Adrenal gland (tissue), 12 donors: Measurements from ENCODE around the gene RPS6KA2. TPM values are rescaled to one million over a fixed set of nuclear protein-coding genes. Genes with fewer than 3 reads are reported as not detected.

ENCODE experiments used
- DNase-seq, 7 donors: peaks; one replicate each; pipeline ENCODE4 v3.0.0-alpha.2; 2019 to 2020
- H3K27ac ChIP-seq, 5 donors: fragments of 200-600 bp; sonication (generic) in 4 of 5; 1 replicate in 3 of 5; 2 replicates in 2 of 5; pipeline versions ENCODE4 v1.5.1 to v1.8.0; 2016 to 2020; ENCODE audit warnings: mild to moderate bottlenecking in 1 of 5
- H3K27me3 ChIP-seq: fragments of 200-600 bp; 2 replicates; pipeline ENCODE4 v1.8.0; 2021
- H3K36me3 ChIP-seq, 2 donors: fragments of 200-600 bp; replicated peaks in 1 of 2; 1 replicate in 1 of 2; 2 replicates in 1 of 2; pipeline versions ENCODE4 v1.5.1 to v1.8.0; 2018 to 2022
- H3K4me1 ChIP-seq, 2 donors: fragments of 200-600 bp; replicated peaks in 1 of 2; 1 replicate in 1 of 2; 2 replicates in 1 of 2; pipeline versions ENCODE4 v1.5.1 to v1.8.0; 2018 to 2021
- H3K4me3 ChIP-seq, 4 donors: fragments of 200-600 bp; sonication (generic) in 3 of 4; one replicate each; pipeline ENCODE4 v1.5.1; 2016 to 2018
- H3K9me3 ChIP-seq, 3 donors: fragments of 200-600 bp; sonication (generic) in 1 of 3; replicated peaks in 1 of 3; 1 replicate in 2 of 3; 2 replicates in 1 of 3; pipeline versions ENCODE4 v1.5.1 to v1.8.0; 2016 to 2021
- CTCF ChIP-seq, 6 experiments: fragments of 450-650 bp in 4 of 6; fragments of 200-600 bp in 2 of 6; sonication (generic) in 1 of 6; IDR thresholded peaks; 1 replicate in 5 of 6; 2 replicates in 1 of 6; pipeline versions ENCODE4 v1.5.1 to v1.8.0; 2016 to 2021; ENCODE audit warnings: antibody characterized with exemption in 6 of 6, mild to moderate bottlenecking in 2 of 6, moderate library complexity in 1 of 6
- POLR2A ChIP-seq, 2 donors: fragments of 450-650 bp; IDR thresholded peaks; one replicate each; pipeline ENCODE4 v1.6.1; 2017; ENCODE audit warnings: antibody characterized with exemption in 2 of 2, mild to moderate bottlenecking in 2 of 2, moderate library complexity in 1 of 2
- WGBS, 4 donors: extraction: QIAGEN DNeasy Blood & Tissue Kit in 2 of 4; methylation state at CpG; one replicate each; pipeline versions ENCODE4 v1.1.5 to v1.1.7; 2013 to 2017; 5-methylcytosine and 5-hydroxymethylcytosine counted together
- intact Hi-C, 2 donors: fragments of 100-400 bp; cut with DNase I; formaldehyde crosslinking; loops; one replicate each; pipeline versions ENCODE4 v1.14.1 to v1.15.0; 2022 to 2023
- polyA plus RNA-seq, 3 donors: library from polyadenylated mRNA; stranded (reverse); fragments of 200-250 nt in 2 of 3; fragments of 350-450 nt in 1 of 3; fragmentation: Illumina TruSeq in 1 of 3; extraction: RNeasy Lipid Tissue Mini Kit (QIAGEN cat#74804) in 1 of 3; gene quantifications; one replicate each; pipeline ENCODE4 v1.2.3, GENCODE V29; 2013 to 2014
- total RNA-seq, 9 donors: library from RNA; depleted of rRNA in 4 of 9; stranded (reverse); fragments of >200 nt in 4 of 9; fragments of 120-200 nt in 1 of 9; fragmentation: NEBNext Ultra II Directional in 1 of 9; extraction: Animal tissue kit (Norgen Biotek cat#: 25700) in 1 of 9; gene quantifications; one replicate each; pipeline versions ENCODE4 v1.1.0 to v1.2.4, GENCODE V29; 2013 to 2023
- donor health status: healthy with polysubstance abuse.
- donor health status: Bipolar disorder and iron deficiency.
- donor health status: DM: yes; HTN: yes; CAD: no.
- donor health status: DM: no; HTN: no; CAD: no.
- donor health status: DM: no; HTN: no; CAD: no.
- donor health status: DM: yes; HTN: yes; CAD: no.

RPS6KA2 gene
- total and polyA plus RNA-seq, 12 donors, result 7.0 to 40.4 (median 26.2) TPM

DNA sequence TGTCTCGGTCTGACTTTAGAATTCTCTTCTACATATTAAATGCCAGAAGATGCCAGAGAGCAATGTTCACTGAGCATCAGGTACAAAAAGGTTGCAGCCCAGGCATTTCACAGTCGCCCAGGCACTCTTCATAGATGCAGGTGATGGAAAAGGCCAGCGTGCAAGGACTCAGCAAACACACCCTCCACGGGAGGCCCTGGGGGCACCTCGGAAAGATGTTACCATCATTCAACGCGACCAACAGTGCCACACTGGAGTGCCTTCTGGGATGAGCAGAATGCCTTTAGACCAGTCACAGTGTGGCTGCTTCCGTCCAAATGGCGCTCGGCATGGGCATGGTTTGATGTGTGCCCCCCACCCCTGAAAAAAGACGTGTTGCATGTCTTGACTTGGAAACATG, 36.0 kb downstream of the RPS6KA2 start:
- no peak for DNase-seq
- Histone ChIP-seq H3K9me3 (peaks cover 0 to 5% (median 0%) of the 10 kb centered on the region in 3 donors), H3K36me3 (no peaks in the 10 kb centered on the region), H3K27me3 (no peaks in the 10 kb centered on the region), H3K4me3 (no peak overlapping the region), H3K27ac (no peak overlapping the region), H3K4me1 (peaks cover 0 to 13% of the 10 kb centered on the region in 2 donors)
- intact Hi-C loops, result no loop called here
- TF ChIP-seq POLR2A (IDR thresholded peaks at IDR 0.05) (no peak), CTCF (IDR thresholded peaks at IDR 0.05) (no peak)
- WGBS, 4 donors, result 90 to 95% (median 92%) methylated on average over 10 to 11 of the region's 11 CpGs

DNA sequence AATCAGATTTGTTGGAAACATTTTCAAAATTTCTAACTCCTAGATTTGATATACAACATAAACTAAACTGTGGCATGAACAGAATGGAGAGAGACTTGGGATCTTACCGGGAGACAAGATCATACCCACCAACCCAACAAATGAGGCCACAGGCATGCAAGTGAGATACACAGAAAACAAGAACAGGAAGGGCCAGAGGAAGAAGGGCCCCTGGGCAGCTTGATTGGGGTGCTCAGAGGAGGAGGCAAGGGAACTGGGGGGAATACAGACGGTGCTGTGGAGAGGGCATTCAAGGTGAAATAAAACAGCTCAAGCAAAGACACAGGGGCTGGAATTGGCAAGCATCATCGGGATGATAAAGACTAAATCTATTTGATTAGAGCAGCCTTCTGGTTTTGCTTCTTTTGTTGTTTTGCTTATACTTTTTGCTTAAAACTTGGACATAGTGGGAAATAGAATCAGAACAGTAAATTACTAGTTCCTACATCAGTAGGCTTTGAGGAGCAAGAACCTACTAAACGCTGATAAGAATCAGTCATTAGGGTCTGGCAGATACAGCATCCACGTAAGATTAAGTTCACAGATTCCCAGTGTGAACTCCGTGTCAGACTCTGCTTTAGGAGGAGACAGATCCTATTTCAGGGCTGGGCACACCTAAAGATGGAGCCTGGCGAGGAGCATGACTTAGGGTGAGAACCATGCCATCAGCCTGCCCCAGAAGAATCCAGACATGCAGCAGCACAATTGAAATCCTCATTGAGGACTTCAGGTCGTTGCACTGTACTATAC, 37.1 kb downstream of the RPS6KA2 start:
- H3K36me3 ChIP-seq, result no peaks in the 10 kb centered on the region
- DNase-seq, result no peak
- H3K27me3 ChIP-seq, result no peaks in the 10 kb centered on the region
- peaks cover 0 to 13% of the 10 kb centered on the region in 2 donors for H3K4me1 ChIP-seq
- TF ChIP-seq POLR2A (IDR thresholded peaks at IDR 0.05) (no peak), CTCF (IDR thresholded peaks at IDR 0.05) (no peak)
- intact Hi-C loops, result no loop called here
- 72 to 83% (median 74%) methylated on average over 7 to 8 of the region's 8 CpGs for WGBS, 4 donors
- H3K9me3 ChIP-seq, result peaks cover 0 to 5% (median 0%) of the 10 kb centered on the region in 3 donors
- H3K4me3 ChIP-seq, result no peak overlapping the region
- H3K27ac ChIP-seq, result no peak overlapping the region

DNA sequence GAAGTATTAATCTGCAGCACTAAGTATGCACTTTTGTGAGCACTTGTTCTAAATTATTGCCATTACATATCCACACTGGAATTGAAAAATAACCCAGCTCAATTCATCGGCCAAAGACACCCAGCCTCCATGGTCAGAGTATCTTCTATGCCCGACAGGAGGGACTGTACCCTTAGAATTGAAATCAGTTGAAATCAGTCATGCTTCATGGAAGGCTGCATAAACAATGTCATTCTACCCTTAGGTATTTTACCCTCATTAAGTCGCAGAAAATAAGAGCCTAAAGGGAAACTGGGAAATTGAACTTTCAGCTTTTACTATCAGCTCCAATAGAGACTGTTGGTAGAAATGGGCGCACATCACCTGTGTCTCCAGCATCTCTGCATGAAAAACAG, 37.7 kb downstream of the RPS6KA2 start:
- H3K27me3 ChIP-seq, result no peaks in the 10 kb centered on the region
- WGBS, 4 donors, result 79 to 87% (median 85%) methylated on average over 4 of the region's 4 CpGs
- H3K27ac ChIP-seq, result no peak overlapping the region
- no peak overlapping the region for H3K4me3 ChIP-seq
- H3K36me3 ChIP-seq, result no peaks in the 10 kb centered on the region
- intact Hi-C loops, result no loop called here
- no peak for DNase-seq
- TF ChIP-seq POLR2A (IDR thresholded peaks at IDR 0.05) (no peak), CTCF (IDR thresholded peaks at IDR 0.05) (no peak)
- peaks cover 0 to 13% of the 10 kb centered on the region in 2 donors for H3K4me1 ChIP-seq
- peaks cover 0 to 5% (median 0%) of the 10 kb centered on the region in 3 donors for H3K9me3 ChIP-seq

DNA sequence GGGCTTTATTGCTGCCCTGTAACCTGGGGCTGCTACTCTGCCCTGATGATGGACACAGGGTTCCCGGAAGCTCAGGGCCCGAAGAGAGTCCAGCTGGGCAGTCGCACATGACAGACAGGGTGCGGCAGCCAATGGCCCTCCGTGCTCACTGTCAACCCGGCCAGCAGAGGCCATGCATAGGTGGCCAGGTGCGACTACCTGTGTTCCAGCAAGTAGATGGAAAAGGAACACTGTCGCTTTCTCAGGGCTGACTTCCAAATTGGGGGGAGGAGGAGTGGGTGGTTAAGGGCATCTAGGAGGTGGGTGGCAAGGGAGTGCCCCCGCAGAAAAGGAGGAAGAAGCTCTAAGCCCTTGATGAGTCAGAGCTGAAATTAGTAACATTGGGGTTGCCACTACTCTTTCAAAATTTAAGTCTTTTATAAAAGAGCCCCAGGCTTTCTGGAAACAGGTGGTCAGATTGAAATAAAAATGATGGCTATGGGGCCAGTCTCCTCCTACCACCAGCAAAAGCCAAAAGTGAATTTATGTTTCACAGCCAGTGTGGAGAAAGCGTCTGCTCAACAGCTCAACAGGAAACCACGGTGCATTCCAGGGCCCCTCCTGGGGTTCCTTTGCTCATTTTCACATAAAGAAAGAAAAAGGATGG, 38.2 kb downstream of the RPS6KA2 start:
- intact Hi-C loops, result no loop called here
- H3K27ac ChIP-seq, result no peak overlapping the region
- 61 to 79% (median 76%) methylated on average over 11 of the region's 11 CpGs for WGBS, 4 donors

More for the DNA sequence above, 38.2 kb downstream of the RPS6KA2 start:
- Histone ChIP-seq H3K4me1 (peaks cover 0 to 13% of the 10 kb centered on the region in 2 donors), H3K27me3 (no peaks in the 10 kb centered on the region), H3K4me3 (no peak overlapping the region), H3K9me3 (peaks cover 0 to 3% (median 0%) of the 10 kb centered on the region in 3 donors), H3K36me3 (no peaks in the 10 kb centered on the region)
- no peak for DNase-seq
- no peak for TF ChIP-seq CTCF (IDR thresholded peaks at IDR 0.05)
- no peak for TF ChIP-seq POLR2A (IDR thresholded peaks at IDR 0.05)
